ENCODE results near the gene TIPRL.
"Not testable (repeated sequence)": the region's sequence is repeated elsewhere in the genome, so short reads cannot be mapped to it uniquely, and the experiment has no call there.

Gene TIPRL

DNA sequence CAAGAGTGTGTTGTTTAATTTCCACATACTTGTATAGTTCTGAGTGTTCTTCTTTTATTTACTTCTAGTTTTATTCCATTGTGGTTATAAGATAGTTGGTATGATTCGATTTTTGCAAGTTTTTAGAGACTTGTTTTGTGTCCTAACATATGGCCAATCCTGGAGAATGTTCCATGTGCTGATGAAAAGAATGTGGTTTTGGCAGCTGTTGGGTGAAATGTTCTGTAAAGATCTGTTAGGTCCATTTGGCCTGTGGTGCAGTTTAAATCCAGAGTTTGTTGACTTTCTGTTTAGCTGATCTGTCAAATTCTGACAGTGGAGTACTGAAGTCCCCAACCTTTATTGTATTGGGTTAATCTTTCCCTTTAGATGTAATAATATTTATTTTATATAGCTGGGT lies 19.5 kb upstream of the TIPRL start:
- DNase-seq (ENCODE audit: low spot score) = no peak

GRCh38 chr1:168159979-168160378 lies 18.8 kb upstream of the TIPRL start:
- no peak for DNase-seq (ENCODE audit: low spot score)

GRCh38 chr1:168161459-168161858 lies 17.3 kb upstream of the TIPRL start:
- no peak for DNase-seq (ENCODE audit: low spot score)

DNA sequence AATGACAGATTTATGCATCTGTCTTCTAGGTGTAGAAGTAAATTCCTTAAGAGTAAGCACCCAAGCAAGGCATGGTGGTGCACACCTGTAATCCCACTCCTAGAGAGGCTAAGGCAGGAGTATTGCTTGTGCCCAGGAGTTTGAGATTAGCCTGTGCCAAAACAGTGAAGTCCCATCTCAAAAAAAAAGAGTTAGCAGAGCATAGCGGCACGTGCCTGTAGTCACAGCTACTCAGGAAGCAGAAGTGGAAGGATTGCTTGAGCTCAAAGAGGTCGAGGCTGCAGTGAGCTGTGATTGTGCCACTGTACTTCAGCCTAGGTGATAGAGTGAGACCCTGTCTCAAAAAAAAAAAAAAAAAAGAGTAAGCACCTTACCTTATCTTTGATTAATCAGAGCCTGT lies 15.1 kb upstream of the TIPRL start:
- no peak for DNase-seq (ENCODE audit: low spot score)

DNA sequence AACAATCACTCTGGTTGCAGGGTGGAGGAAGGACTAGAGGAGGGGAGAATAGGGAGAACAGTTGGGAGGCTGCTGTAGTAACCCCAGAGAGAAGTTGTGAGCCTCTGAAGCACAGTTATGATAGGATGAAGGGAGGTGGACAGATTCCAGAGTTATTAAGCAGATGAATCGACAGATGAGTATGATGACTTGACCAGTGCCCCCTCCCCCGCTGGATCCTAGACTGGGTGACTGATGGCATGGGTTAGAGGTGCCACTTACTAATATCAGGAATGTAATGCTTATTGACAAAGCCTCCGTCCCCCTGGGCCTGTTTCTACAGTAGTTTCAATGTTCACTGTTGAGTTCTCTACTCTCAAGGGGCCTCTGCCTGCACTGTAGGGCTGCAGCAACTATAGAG lies 14.0 kb upstream of the TIPRL start:
- no peak for DNase-seq (ENCODE audit: low spot score)

- no peak for DNase-seq (ENCODE audit: low spot score)
These were observed 11.0 kb upstream of the TIPRL start for GRCh38 chr1:168167806-168168205.

DNA sequence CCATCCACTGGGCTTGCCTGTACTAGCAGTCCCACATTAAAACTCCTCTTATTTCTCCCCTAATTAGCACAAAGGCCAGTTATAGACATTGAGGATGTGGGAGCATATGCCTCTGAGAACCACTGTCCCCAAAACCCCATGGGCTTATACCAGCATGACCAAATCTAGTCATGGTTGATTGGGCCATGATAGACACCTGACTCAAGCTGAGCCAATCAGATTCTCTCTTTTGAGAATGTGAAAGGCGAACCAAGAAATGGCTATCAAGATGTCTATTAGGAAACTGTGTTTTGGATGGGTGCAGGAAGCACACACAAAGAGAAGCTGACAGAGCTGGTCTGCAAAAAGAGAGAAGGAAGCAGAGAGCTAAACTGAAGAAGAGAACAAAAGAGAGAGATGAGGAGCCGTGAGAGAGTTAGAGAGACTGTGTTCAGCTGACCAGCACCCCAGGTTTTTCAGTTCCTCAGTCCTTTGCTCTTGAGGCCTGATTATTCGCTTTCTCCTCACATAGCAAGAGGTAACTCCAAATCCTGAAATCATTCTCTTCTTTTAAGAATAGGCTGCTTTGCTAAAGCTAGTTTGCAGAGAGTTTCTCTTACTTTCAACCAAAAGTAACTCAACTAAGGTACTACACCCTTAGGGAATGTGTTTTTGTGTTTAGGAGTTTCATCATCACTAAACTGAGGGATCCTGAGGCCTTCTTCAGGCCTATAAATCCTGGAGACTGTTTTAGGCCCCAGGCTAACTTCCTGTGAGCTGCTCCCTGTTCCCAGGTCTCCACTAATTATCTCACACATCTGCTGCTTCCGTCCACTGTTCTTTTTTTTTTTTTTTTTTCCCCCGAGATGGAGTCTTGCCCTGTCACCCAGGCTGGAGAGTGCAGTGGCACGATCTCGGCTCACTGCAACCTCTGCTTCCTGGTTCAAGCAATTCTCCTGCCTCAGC lies 7.9 kb upstream of the TIPRL start:
- no peak for DNase-seq (ENCODE audit: low spot score)

GRCh38 chr1:168172250-168172915 lies 6.4 kb upstream of the TIPRL start:
- no peak for DNase-seq (ENCODE audit: low spot score)

DNA sequence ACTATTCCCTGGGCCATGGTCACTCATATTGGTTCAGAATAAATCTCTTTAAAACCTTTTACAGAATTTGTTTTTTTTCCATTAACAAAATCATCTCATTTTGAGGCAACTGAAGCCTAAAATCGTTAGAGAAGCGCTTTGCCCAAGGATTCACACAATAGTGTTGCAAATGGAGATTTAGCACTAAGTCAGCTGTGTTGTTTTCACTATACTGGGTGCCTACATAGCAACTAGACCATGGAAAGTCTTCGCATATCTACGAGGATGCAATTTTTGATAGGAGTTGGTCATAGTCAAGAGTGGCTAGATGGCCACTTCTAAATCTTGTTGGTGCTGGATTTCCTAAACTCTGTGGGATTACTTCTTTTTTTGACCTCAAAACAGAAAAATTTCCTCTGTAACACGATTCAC lies 530 bp upstream of the TIPRL start:
- DNase-seq (ENCODE audit: low spot score) = no peak

- no peak for DNase-seq (ENCODE audit: low spot score)
These were observed 831 bp downstream of the TIPRL start for GRCh38 chr1:168179438-168180147.

GRCh38 chr1:168180148-168180524 lies 1.4 kb downstream of the TIPRL start:
- DNase-seq (ENCODE audit: low spot score) = no peak

DNA sequence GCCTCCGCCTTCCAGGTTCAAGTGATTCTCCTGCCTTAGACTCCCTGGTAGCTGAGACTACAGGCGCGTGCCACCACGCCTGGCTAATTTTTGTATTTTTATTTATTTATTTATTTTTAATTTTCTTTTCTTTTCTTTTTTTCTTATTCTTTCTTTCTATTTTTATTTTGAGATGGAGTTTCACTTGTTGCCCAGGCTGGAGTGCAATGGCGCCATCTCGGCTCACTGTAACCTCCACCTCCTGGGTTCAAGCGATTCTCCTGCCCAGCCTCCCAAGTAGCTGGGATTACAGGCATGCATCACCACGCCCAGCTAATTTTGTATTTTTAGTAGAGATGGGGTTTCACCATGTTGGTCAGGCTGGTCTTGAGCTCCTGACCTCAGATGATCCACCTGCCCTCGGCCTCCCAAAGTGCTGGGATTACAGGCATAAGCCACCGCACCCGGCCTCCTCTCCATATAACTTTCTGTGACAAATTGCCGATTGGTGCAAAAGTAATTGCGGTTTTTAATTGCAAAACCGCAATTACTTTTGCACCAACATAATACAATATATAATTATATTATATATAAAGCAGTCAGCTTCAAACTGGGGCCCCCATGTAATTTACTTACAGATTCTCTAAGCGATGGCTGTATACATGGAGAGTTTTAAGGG lies 2.4 kb downstream of the TIPRL start:
- not testable (repeated sequence) for DNase-seq (ENCODE audit: low spot score)

DNA sequence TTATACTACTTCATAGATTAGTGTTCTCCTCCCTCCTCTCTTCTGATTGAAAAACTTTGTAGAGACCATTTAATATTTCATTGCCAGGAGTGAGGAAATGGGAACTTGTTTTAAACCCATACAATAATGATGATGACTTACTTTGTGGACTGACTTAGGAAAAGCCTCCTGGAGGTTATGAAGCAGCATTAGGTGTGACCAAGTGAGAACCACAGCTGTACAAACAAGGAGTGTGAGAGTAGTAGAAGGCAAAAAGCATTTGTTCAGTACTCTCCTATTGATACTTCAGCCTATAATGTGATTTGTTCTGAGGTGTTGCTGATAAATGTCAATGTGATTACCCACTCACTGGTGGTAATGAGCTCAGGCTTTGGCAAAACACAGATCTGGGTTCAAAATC lies 8.4 kb downstream of the TIPRL start:
- DNase-seq (ENCODE audit: low spot score) = no peak

DNA sequence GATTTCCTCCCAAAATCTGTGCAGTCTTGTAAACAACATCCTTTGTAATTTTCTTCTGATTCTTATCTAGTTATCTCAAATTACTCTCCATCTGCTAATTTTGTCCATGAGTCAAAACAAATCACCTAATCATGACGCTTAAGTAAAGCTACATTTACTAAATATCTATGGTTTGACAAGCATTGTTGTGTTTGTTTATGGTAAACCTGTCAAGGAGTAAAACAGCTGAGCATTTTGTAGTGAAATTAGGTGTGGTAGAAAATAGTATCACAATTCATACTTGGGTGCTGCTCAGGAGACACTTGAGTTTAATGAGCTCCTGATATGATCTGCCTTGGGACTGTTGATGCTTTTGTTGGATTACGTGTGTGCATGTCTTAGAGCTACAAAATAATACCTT lies 11.6 kb downstream of the TIPRL start:
- DNase-seq (ENCODE audit: low spot score) = no peak

DNA sequence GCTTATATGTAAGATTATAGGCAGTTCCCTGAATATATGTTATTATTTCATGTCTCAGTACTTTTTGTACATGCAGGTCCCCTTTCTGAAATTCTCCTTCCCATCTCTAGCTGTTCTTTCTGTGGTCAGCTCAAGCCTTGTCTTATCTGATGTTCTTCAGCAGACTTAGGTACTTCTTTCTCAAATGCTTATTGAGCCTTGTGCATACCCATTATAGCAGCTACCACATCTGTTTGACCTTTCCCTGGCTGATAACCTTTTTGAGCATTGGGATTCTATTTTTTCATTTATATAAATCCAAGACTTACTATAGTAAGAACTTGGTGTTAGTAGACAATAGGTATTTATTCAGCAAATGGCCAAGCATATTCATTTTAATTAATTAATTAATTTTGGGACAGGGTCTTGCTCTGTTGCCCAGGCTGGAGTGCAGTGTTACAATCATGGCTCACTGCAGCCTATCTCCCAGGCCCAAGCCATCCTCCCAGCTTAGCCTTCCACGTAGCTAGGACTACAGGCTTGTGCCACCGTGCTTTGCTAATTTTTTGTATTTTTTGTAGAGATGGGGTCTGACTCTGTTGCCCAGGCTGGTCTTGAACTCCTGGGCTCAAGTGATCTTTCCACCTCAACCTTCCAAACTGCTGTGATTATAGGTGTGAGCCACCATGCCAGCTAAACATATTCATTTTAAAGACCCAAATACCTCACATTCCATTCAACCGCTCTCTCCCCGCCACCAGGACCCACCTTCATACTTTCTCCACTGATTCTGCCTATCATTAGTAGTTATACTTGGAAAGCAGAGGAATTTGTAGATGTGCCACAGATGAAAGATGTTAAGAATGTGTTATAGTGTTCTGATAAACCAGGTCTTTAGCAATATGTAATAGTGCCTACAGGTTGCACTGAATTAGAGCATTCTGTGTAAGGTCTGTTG lies 16.7 kb downstream of the TIPRL start:
- no peak for DNase-seq (ENCODE audit: low spot score)

GRCh38 chr1:168199056-168199455 lies 20.3 kb downstream of the TIPRL start:
- DNase-seq (ENCODE audit: low spot score) = no peak

GRCh38 chr1:168202941-168203654 lies 24.3 kb downstream of the TIPRL start:
- DNase-seq (ENCODE audit: low spot score) = no peak

DNA sequence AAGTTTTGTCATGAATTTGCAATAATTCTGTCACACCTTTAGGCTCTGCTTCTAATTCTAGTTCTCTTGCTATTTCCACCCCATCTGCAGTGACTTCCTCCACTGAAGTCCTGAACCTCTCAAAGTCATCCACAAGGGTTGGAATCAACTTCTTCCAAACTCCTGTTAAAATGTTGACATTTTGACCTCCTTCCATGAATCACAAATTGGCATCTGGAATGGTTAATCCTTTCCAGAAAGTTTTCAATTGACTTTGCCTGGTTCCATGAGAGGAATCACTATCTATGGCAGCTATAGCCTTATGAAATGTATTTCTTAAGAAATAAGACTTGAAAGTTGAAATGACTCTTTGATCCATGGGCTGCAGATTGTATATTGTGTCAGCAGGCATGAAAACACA lies 27.3 kb downstream of the TIPRL start:
- no peak for DNase-seq (ENCODE audit: low spot score)

DNA sequence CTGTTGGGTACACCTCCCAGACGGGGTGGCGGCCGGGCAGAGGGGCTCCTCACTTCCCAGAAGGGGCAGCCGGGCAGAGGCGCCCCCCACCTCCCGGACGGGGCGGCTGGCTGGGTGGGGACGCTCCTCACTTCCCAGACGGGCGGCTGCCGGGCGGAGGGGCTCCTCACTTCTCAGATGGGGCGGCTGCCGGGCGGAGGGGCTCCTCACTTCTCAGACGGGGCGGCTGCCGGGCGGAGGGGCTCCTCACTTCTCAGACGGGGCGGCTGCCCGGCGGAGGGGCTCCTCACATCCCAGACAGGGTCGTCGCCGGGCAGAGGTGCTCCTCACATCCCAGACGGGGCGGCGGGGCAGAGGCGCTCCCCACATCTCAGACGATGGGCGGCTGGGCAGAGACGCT lies 28.9 kb downstream of the TIPRL start:
- not testable (repeated sequence) for DNase-seq (ENCODE audit: low spot score)

DNA sequence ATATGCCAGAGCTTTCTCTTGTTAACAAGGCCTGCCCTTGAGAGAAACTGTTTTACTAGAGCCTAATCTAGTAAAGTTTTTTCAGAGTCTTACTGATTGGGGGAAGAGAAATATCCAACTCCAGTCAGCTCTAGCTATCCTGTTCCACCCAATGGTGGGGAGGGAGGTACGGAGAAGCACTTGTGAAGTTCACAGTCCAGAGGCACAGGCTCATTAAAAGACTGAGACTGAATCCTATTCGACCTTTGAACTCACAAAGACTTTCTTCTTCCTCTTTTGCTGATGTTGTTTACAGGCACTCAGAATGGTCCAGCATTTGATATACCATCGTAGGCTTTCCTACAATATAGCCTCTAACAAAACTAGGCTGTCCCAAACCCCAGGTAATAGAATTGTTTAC lies 31.6 kb downstream of the TIPRL start:
- no peak for DNase-seq (ENCODE audit: low spot score)

GRCh38 chr1:168213349-168213748 lies 34.6 kb downstream of the TIPRL start:
- DNase-seq (ENCODE audit: low spot score) = no peak
